Lung (tissue), 12 donors: ENCODE results near the gene RNF167. TPM values are rescaled to one million over a fixed set of nuclear protein-coding genes. Genes with fewer than 3 reads are reported as not detected.

ENCODE experiments used
- ATAC-seq: fragments of 200-7000 bp; cut with Tn5 transposase; one replicate; pipeline ENCODE4 v1.9.1; 2020; ENCODE audit warnings: moderate number of reproducible peaks; ENCODE audit not compliant: insufficient read depth, low FRiP score
- DNase-seq, 3 donors: peaks; one replicate each; pipeline ENCODE4 v3.0.0-alpha.2; 2013 to 2017
- H3K27ac ChIP-seq, 2 donors: one replicate each; pipeline ENCODE4 v1.5.1; 2013; ENCODE audit warnings: mild to moderate bottlenecking in 2 of 2, moderate library complexity in 2 of 2, control low read depth in 1 of 2, inconsistent platforms in 1 of 2, low read depth in 1 of 2, low read length in 1 of 2
- H3K27me3 ChIP-seq, 3 donors: one replicate each; pipeline ENCODE4 v1.5.1; 2013; ENCODE audit warnings: low read length in 2 of 3; ENCODE audit not compliant: control insufficient read depth in 3 of 3, insufficient read depth in 3 of 3
- H3K36me3 ChIP-seq, 4 donors: one replicate each; pipeline ENCODE4 v1.5.1; 2013; ENCODE audit warnings: low read length in 4 of 4, mild to moderate bottlenecking in 1 of 4, moderate library complexity in 1 of 4; ENCODE audit not compliant: control insufficient read depth in 4 of 4, insufficient read depth in 4 of 4
- H3K4me1 ChIP-seq, 5 donors: one replicate each; pipeline ENCODE4 v1.5.1; 2013; ENCODE audit warnings: low read length in 5 of 5, mild to moderate bottlenecking in 2 of 5, moderate library complexity in 1 of 5; ENCODE audit not compliant: control insufficient read depth in 5 of 5, insufficient read depth in 5 of 5
- H3K4me3 ChIP-seq: one replicate; pipeline ENCODE4 v1.5.1; 2013; ENCODE audit warnings: mild to moderate bottlenecking, control low read depth, moderate library complexity
- H3K9ac ChIP-seq, 2 donors: one replicate each; pipeline ENCODE4 v1.5.1; 2013; ENCODE audit warnings: low read length in 2 of 2, control low read depth in 1 of 2; ENCODE audit not compliant: insufficient read depth in 1 of 2
- H3K9me3 ChIP-seq, 4 donors: one replicate each; pipeline ENCODE4 v1.5.1; 2013; ENCODE audit warnings: low read length in 3 of 4, mild to moderate bottlenecking in 1 of 4, moderate library complexity in 1 of 4; ENCODE audit not compliant: control insufficient read depth in 4 of 4, insufficient read depth in 3 of 4
- CTCF ChIP-seq: IDR thresholded peaks from 2 replicates; pipeline ENCODE4 v1.5.1; 2012; ENCODE audit warnings: mild to moderate bottlenecking; ENCODE audit errors: control extremely low read depth, extremely low read depth
- WGBS, 2 donors: extraction: QIAGEN DNeasy Blood & Tissue Kit; methylation state at CpG; one replicate each; pipeline ENCODE4 v1.1.7; 2013; 5-methylcytosine and 5-hydroxymethylcytosine counted together
- polyA plus RNA-seq, 2 donors: library from polyadenylated mRNA; stranded (reverse); fragments of 200-250 nt; gene quantifications; one replicate each; pipeline ENCODE4 v1.2.1, GENCODE V29; 2013
- total RNA-seq, 2 donors: library from RNA; depleted of rRNA in 1 of 2; stranded (reverse); fragments of >200 nt in 1 of 2; gene quantifications; one replicate each; pipeline ENCODE4 v1.2.1, GENCODE V29; 2014 to 2021
- donor health status: control.
- donor health status: control.
- donor health status: Bipolar disorder and iron deficiency.
- donor health status: healthy.
- donor health status: DM: yes; HTN: yes; CAD: no.

Gene RNF167
- total and polyA plus RNA-seq, 4 donors: 30.8 to 142 (median 97.0) TPM

DNA sequence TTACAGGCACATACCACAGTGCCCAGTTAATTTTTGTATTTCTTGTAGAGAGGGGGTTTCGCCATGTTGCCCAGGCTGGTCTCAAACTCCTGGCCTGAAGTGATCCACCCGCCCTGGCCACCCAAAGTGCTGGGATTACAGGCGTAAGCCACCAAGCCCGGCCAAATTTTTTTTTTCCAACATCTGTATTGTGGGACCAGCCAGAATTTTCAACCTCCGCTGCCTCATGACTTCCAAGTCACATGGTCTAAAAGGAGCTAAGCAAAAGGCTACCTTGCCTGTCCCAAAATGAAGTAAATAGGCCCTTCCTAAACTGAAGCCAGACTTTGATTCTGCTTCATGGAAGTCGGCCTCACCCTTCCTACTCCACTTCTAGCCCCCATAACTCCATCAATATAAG lies 31.8 kb downstream of the RNF167 start:
- DNase-seq (no peak), ATAC-seq (no peak)
- H3K36me3 ChIP-seq: peaks cover 6 to 45% (median 14%) of the 10 kb centered on the region in 4 donors
- H3K4me3 ChIP-seq: no peak overlapping the region
- no peak overlapping the region for H3K27ac ChIP-seq
- H3K4me1 ChIP-seq: peaks cover 4 to 18% (median 14%) of the 10 kb centered on the region in 5 donors
- WGBS, 2 donors: 92 to 97% methylated on average over 6 of the region's 6 CpGs
- H3K9ac ChIP-seq: no peak overlapping the region
- H3K27me3 ChIP-seq: no peaks in the 10 kb centered on the region
- H3K9me3 ChIP-seq: no peaks in the 10 kb centered on the region
- TF ChIP-seq CTCF: no peak

GRCh38 chr17:4972322-4972721 lies 32.3 kb downstream of the RNF167 start:
- DNase-seq (no peak), ATAC-seq (no peak)
- Histone ChIP-seq H3K9me3 (no peaks in the 10 kb centered on the region), H3K27ac (no peak overlapping the region), H3K9ac (no peak overlapping the region), H3K4me3 (no peak overlapping the region), H3K4me1 (peaks cover 4 to 18% (median 14%) of the 10 kb centered on the region in 5 donors), H3K36me3 (peaks cover 8 to 48% (median 18%) of the 10 kb centered on the region in 4 donors), H3K27me3 (no peaks in the 10 kb centered on the region)
- no peak for TF ChIP-seq CTCF
- WGBS, 2 donors: 93 to 94% methylated on average over 9 to 12 of the region's 12 CpGs

DNA sequence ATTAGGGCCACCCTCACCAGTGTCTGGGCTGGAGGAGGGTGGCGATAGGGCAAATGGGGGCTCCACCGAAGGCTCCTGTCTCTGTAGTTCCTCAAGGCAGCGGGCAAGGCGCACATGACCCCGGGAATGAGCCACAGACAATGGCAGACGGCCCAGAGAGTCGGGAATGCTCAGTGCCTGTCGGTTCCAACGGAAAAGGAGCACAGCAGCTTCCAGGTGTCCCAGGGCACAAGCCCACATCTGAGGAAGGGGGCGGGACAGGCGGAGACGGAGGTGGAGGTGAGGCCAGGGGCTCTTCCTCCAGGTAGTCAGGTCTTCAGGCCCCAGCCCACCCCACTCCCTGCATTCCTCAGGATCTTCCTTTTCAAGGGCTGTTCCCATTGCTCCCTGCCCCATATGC lies 32.7 kb downstream of the RNF167 start:
- WGBS, 2 donors: 86 to 91% methylated on average over 12 of the region's 12 CpGs
- no peak overlapping the region for H3K4me3 ChIP-seq
- H3K36me3 ChIP-seq: peaks cover 12 to 53% (median 20%) of the 10 kb centered on the region in 4 donors
- peaks cover 4 to 18% (median 14%) of the 10 kb centered on the region in 5 donors for H3K4me1 ChIP-seq
- no peak for DNase-seq
- no peaks in the 10 kb centered on the region for H3K27me3 ChIP-seq
- H3K9me3 ChIP-seq: no peaks in the 10 kb centered on the region
- TF ChIP-seq CTCF: no peak
- no peak overlapping the region for H3K27ac ChIP-seq
- H3K9ac ChIP-seq: no peak overlapping the region
- ATAC-seq: no peak
